Measurements from ENCODE around the gene OR10H1.
"Not testable (repeated sequence)": the region's sequence is repeated elsewhere in the genome, so short reads cannot be mapped to it uniquely, and the experiment has no call there.

OR10H1 gene

GRCh38 chr19:15790096-15790495 is 25.4 kb downstream of the OR10H1 start:
- no peak for TF ChIP-seq CTCF (conservative IDR thresholded peaks at IDR 0.05; ENCODE audit: low read depth, low read length)
- DNase-seq (ENCODE audit: low read depth): no peak
- H3K4me3 ChIP-seq (ENCODE audit: low read depth, low read length): no peak overlapping the region

GRCh38 chr19:15788594-15789270 is 26.7 kb downstream of the OR10H1 start:
- no peak for DNase-seq (ENCODE audit: low read depth)
- TF ChIP-seq CTCF (conservative IDR thresholded peaks at IDR 0.05; ENCODE audit: low read depth, low read length): no peak
- H3K4me3 ChIP-seq (ENCODE audit: low read depth, low read length): no peak overlapping the region

GRCh38 chr19:15787611-15788155 is 27.8 kb downstream of the OR10H1 start, which contains the start of gene OR10H5:
TSS of gene OR10H5 (plus strand) at chr19:15787661. CDS start at chr19:15794049, 6,388 bp downstream.
- H3K4me3 ChIP-seq (ENCODE audit: low read depth, low read length): no peak within 1 kb of the TSS
- DNase-seq (ENCODE audit: low read depth): no peak
- TF ChIP-seq CTCF (conservative IDR thresholded peaks at IDR 0.05; ENCODE audit: low read depth, low read length): no peak

GRCh38 chr19:15782896-15783295 is 32.6 kb downstream of the OR10H1 start:
- not testable (repeated sequence) for DNase-seq (ENCODE audit: low read depth); H3K4me3 ChIP-seq (ENCODE audit: low read depth, low read length)

GRCh38 chr19:15782211-15782610 is 33.3 kb downstream of the OR10H1 start:
- no peak for TF ChIP-seq CTCF (conservative IDR thresholded peaks at IDR 0.05; ENCODE audit: low read depth, low read length)
- no peak for DNase-seq (ENCODE audit: low read depth)
- H3K4me3 ChIP-seq (ENCODE audit: low read depth, low read length): no peak overlapping the region

GRCh38 chr19:15781661-15782060 is 33.8 kb downstream of the OR10H1 start:
- H3K4me3 ChIP-seq (ENCODE audit: low read depth, low read length): no peak overlapping the region
- no peak for DNase-seq (ENCODE audit: low read depth)
- no peak for TF ChIP-seq CTCF (conservative IDR thresholded peaks at IDR 0.05; ENCODE audit: low read depth, low read length)

- TF ChIP-seq CTCF (conservative IDR thresholded peaks at IDR 0.05; ENCODE audit: low read depth, low read length): no peak
- no peak for DNase-seq (ENCODE audit: low read depth)
- no peak overlapping the region for H3K4me3 ChIP-seq (ENCODE audit: low read depth, low read length)
These were observed 34.6 kb downstream of the OR10H1 start for GRCh38 chr19:15780610-15781418.

All from choroid plexus epithelial cell (primary cell).